GM21528 (cell line): ENCODE measurements around the gene MRRF.
"Not testable (repeated sequence)": the region's sequence is repeated elsewhere in the genome, so short reads cannot be mapped to it uniquely, and the experiment has no call there.

Experiments
- ATAC-seq: cut with Tn5 transposase; IDR thresholded peaks from one replicate; pipeline ENCODE4 v1.9.1; 2021; ENCODE audit warnings: mild to moderate bottlenecking, moderate library complexity; ENCODE audit not compliant: unreplicated experiment, low FRiP score

Gene MRRF

GRCh38 chr9:122327175-122327574 is 62.5 kb downstream of the MRRF start:
- no peak for ATAC-seq

- no peak for ATAC-seq
These were observed 64.9 kb downstream of the MRRF start for GRCh38 chr9:122329597-122329996.

- ATAC-seq = not testable (repeated sequence)
These were observed 65.8 kb downstream of the MRRF start for GRCh38 chr9:122330466-122330865.

GRCh38 chr9:122331523-122331927 is 66.8 kb downstream of the MRRF start:
- no peak for ATAC-seq

- no peak for ATAC-seq
These were observed 67.4 kb downstream of the MRRF start for GRCh38 chr9:122332083-122332482.

- no peak for ATAC-seq
These were observed 68.0 kb downstream of the MRRF start for GRCh38 chr9:122332644-122333043.

GRCh38 chr9:122333169-122333808 is 68.6 kb downstream of the MRRF start:
- no peak for ATAC-seq

GRCh38 chr9:122334916-122335315 is 70.2 kb downstream of the MRRF start:
- ATAC-seq = no peak

- no peak for ATAC-seq
These were observed 71.5 kb downstream of the MRRF start for GRCh38 chr9:122336189-122336588.

GRCh38 chr9:122336866-122337555 is 72.3 kb downstream of the MRRF start:
- no peak for ATAC-seq

GRCh38 chr9:122337556-122337929 is 72.9 kb downstream of the MRRF start:
- ATAC-seq = no peak

- ATAC-seq = no peak
These were observed 73.9 kb downstream of the MRRF start for GRCh38 chr9:122338536-122338935.

- no peak for ATAC-seq
These were observed 74.3 kb downstream of the MRRF start for GRCh38 chr9:122338994-122339393.

- ATAC-seq = no peak
These were observed 74.9 kb downstream of the MRRF start for GRCh38 chr9:122339579-122339978.

- no peak for ATAC-seq
These were observed 75.5 kb downstream of the MRRF start for GRCh38 chr9:122340161-122340560.

GRCh38 chr9:122342323-122343050 is 77.8 kb downstream of the MRRF start:
- no peak for ATAC-seq

- ATAC-seq = no peak
These were observed 82.0 kb downstream of the MRRF start for GRCh38 chr9:122346478-122347347.

GRCh38 chr9:122347348-122348287 is 82.9 kb downstream of the MRRF start:
- ATAC-seq = no peak

GRCh38 chr9:122348288-122348777 is 83.7 kb downstream of the MRRF start:
- ATAC-seq = no peak
